ENCODE results near the gene TMEM63C.

TMEM63C gene

DNA sequence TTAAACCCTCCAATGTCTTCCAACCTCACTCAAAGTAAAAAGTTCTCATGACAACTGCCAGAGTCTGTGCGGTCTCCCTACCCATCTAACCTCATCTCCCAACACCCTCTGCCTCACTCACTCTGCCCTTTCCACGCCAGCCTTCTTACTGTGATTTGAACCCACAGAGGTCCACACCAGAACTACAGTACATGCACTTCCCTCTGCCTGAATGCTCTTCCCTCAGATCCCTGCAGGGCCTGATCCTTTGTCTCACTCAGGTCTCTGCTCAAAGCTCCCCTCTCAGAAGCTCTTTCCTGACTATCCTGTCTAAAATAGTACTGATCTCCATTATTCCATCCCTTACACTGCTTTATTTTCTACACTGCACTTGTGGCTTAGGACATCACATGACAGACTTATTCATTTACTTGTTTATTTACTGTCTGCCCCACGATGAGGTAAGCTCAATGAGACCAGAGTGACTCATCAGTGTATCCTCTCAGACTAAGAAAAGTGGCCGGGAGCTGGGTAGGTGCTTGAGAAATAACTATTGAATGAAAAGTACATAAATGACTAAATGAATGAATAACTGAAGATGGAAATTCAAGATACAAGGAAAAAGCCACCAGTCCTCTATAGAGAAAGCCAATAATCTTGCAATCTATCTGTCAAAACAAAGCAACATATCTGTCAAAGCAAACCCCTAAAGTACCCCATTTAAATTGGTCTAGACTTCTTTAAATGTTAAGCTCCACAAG is 122.0 kb downstream of the TMEM63C start (continued):
- TF ChIP-seq, protein P1, sequence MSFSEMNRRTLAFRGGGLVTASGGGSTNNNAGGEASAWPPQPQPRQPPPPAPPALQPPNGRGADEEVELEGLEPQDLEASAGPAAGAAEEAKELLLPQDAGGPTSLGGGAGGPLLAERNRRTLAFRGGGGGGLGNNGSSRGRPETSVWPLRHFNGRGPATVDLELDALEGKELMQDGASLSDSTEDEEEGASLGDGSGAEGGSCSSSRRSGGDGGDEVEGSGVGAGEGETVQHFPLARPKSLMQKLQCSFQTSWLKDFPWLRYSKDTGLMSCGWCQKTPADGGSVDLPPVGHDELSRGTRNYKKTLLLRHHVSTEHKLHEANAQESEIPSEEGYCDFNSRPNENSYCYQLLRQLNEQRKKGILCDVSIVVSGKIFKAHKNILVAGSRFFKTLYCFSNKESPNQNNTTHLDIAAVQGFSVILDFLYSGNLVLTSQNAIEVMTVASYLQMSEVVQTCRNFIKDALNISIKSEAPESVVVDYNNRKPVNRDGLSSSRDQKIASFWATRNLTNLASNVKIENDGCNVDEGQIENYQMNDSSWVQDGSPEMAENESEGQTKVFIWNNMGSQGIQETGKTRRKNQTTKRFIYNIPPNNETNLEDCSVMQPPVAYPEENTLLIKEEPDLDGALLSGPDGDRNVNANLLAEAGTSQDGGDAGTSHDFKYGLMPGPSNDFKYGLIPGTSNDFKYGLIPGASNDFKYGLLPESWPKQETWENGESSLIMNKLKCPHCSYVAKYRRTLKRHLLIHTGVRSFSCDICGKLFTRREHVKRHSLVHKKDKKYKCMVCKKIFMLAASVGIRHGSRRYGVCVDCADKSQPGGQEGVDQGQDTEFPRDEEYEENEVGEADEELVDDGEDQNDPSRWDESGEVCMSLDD (tag by site-specific recombination; IDR thresholded peaks at IDR 0.05): no peak
- peak; percentile 76 for TF ChIP-seq ZNF692 (tag by site-specific recombination; IDR thresholded peaks at IDR 0.05)
- no peak for TF ChIP-seq ZNF362 (tag by site-specific recombination; IDR thresholded peaks at IDR 0.05)
- no peak for TF ChIP-seq ZBTB7A (tag by site-specific recombination; IDR thresholded peaks at IDR 0.05; ENCODE audit: low read depth)
- no peak for TF ChIP-seq PATZ1 (tag by site-specific recombination; IDR thresholded peaks at IDR 0.05)
- TF ChIP-seq, protein P2, sequence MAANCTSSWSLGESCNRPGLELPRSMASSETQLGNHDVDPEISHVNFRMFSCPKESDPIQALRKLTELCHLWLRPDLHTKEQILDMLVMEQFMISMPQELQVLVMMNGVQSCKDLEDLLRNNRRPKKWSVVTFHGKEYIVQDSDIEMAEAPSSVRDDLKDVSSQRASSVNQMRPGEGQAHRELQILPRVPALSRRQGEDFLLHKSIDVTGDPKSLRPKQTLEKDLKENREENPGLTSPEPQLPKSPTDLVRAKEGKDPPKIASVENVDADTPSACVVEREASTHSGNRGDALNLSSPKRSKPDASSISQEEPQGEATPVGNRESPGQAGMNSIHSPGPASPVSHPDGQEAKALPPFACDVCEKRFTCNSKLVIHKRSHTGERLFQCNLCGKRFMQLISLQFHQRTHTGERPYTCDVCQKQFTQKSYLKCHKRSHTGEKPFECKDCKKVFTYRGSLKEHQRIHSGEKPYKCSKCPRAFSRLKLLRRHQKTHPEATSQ (tag by site-specific recombination; IDR thresholded peaks at IDR 0.05): no peak
- TF ChIP-seq ZNF416 (tag by site-specific recombination; IDR thresholded peaks at IDR 0.05): no peak
- TF ChIP-seq ZNF707 (tag by site-specific recombination; IDR thresholded peaks at IDR 0.05): no peak
- peak; percentile 50; the same call in 1 of the 2 replicates for TF ChIP-seq ZNF394 (tag by site-specific recombination; IDR thresholded peaks at IDR 0.05; ENCODE audit: borderline replicate concordance)
- no peak for TF ChIP-seq ZNF701 (tag by site-specific recombination; IDR thresholded peaks at IDR 0.05)
- no peak for TF ChIP-seq ZNF792 (tag by site-specific recombination; IDR thresholded peaks at IDR 0.05)
- no peak for TF ChIP-seq ZNF747 (tag by site-specific recombination; IDR thresholded peaks at IDR 0.05)
- no peak for TF ChIP-seq ZNF791 (tag by site-specific recombination; IDR thresholded peaks at IDR 0.05)
- no peak for TF ChIP-seq ZNF501 (tag by site-specific recombination; IDR thresholded peaks at IDR 0.05)
- no peak for TF ChIP-seq ZNF19 (tag by site-specific recombination; IDR thresholded peaks at IDR 0.05; ENCODE audit: low read depth)
- peak; percentile 89 for TF ChIP-seq HIC1 (tag by site-specific recombination; IDR thresholded peaks at IDR 0.05)
- TF ChIP-seq ZBTB48 (tag by site-specific recombination; IDR thresholded peaks at IDR 0.05): no peak
- TF ChIP-seq, protein P3, sequence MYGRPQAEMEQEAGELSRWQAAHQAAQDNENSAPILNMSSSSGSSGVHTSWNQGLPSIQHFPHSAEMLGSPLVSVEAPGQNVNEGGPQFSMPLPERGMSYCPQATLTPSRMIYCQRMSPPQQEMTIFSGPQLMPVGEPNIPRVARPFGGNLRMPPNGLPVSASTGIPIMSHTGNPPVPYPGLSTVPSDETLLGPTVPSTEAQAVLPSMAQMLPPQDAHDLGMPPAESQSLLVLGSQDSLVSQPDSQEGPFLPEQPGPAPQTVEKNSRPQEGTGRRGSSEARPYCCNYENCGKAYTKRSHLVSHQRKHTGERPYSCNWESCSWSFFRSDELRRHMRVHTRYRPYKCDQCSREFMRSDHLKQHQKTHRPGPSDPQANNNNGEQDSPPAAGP (tag by site-specific recombination; IDR thresholded peaks at IDR 0.05): peak; percentile 92
- TF ChIP-seq, protein P4, sequence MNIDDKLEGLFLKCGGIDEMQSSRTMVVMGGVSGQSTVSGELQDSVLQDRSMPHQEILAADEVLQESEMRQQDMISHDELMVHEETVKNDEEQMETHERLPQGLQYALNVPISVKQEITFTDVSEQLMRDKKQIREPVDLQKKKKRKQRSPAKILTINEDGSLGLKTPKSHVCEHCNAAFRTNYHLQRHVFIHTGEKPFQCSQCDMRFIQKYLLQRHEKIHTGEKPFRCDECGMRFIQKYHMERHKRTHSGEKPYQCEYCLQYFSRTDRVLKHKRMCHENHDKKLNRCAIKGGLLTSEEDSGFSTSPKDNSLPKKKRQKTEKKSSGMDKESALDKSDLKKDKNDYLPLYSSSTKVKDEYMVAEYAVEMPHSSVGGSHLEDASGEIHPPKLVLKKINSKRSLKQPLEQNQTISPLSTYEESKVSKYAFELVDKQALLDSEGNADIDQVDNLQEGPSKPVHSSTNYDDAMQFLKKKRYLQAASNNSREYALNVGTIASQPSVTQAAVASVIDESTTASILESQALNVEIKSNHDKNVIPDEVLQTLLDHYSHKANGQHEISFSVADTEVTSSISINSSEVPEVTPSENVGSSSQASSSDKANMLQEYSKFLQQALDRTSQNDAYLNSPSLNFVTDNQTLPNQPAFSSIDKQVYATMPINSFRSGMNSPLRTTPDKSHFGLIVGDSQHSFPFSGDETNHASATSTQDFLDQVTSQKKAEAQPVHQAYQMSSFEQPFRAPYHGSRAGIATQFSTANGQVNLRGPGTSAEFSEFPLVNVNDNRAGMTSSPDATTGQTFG (tag by site-specific recombination; IDR thresholded peaks at IDR 0.05; ENCODE audit: borderline replicate concordance): no peak
- TF ChIP-seq ZNF610 (tag by site-specific recombination; IDR thresholded peaks at IDR 0.05; ENCODE audit: borderline replicate concordance): no peak
- no peak for TF ChIP-seq ZNF214 (tag by site-specific recombination; IDR thresholded peaks at IDR 0.05; ENCODE audit: borderline replicate concordance)
- TF ChIP-seq ZNF558 (tag by site-specific recombination; IDR thresholded peaks at IDR 0.05): no peak
- TF ChIP-seq ZNF571 (tag by site-specific recombination; IDR thresholded peaks at IDR 0.05): no peak
- TF ChIP-seq ZNF658 (tag by site-specific recombination; IDR thresholded peaks at IDR 0.05): no peak
- no peak for TF ChIP-seq ZNF404 (tag by site-specific recombination; IDR thresholded peaks at IDR 0.05)
